Stimulated activated CD8-positive, alpha-beta memory T cell treated with anti-CD3 and anti-CD28 coated beads, Interleukin-7, amount 100 ng/mL, for 24 hours (primary cell): ENCODE results near the gene ADSS1.

Source experiments
- DNase-seq: peaks from one replicate; pipeline ENCODE4 v3.0.0-alpha.2; 2020; ENCODE audit warnings: low read depth

ADSS1 gene

DNA sequence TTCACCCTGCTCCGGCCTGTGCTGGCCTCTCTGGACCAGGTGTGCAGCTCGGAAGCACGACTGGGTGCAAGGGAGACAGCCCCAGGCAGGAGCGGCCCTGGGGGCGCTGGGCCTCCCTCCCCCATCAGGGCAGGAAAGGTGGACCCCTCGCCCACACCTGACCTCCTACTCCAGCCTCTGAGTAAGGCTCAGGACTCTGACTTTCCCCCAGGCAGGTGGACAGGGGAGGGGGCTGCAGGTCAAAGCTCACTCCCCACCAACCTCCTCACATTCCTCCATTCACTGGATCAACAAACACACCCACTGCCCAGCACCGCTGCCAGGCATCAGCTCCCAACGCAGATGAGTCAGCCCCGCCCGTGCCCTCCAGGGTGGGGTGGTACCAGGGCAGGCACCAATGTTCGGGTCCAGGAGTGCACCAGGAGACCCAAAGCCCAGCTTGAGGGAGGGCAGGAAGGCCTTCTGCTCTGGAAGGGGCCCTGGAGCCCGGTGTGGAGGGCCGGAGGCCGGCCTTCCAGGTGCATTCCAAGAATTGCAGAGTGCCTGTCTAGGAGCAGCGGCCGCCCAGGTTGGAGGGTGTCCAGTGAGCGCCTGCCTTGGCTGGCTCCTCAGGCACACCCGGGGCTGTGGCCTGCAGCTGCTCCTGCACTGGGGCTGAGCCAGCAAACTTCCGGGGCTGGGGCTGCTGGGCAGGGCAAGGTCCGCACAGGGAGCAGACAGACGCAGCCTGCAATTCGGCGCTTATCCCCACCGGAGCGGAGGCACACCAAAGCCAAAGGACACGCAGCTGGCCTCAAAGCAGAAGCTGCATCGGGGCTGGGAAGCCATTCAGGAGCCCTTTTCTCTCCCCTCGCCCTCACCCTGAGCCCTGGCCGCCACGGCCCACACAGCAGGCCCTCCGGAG, 36.2 kb upstream of the ADSS1 start:
- DNase-seq = no peak

DNA sequence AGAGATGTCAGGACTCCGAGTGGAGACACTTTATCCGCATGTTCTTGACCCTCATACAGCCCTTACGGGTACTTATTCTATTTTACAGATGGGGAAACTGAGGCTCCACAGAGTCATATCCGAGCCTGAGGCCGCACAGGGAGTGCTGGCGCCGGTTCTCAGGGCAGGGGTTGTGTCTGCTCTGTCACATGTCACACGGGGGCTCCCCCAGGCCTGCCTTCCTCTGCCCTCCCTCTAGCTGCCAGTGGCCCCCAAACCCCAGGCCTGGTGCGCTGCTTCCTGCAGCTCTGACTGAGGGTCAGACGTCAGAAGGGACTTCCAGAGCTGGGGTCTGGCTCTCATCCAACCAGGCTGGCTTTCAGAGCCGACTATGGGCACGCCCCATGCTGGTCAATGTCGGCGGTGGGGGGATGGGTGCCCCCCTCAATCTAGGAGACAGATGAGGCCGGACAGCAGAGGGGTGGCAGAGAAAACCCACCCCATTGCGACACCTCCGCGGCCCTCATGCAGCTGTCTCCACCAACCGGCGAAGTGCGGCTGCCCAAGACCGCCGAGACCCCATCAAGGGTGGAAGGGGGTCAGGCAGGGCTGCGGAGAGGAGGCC, 35.4 kb upstream of the ADSS1 start:
- DNase-seq = no peak

DNA sequence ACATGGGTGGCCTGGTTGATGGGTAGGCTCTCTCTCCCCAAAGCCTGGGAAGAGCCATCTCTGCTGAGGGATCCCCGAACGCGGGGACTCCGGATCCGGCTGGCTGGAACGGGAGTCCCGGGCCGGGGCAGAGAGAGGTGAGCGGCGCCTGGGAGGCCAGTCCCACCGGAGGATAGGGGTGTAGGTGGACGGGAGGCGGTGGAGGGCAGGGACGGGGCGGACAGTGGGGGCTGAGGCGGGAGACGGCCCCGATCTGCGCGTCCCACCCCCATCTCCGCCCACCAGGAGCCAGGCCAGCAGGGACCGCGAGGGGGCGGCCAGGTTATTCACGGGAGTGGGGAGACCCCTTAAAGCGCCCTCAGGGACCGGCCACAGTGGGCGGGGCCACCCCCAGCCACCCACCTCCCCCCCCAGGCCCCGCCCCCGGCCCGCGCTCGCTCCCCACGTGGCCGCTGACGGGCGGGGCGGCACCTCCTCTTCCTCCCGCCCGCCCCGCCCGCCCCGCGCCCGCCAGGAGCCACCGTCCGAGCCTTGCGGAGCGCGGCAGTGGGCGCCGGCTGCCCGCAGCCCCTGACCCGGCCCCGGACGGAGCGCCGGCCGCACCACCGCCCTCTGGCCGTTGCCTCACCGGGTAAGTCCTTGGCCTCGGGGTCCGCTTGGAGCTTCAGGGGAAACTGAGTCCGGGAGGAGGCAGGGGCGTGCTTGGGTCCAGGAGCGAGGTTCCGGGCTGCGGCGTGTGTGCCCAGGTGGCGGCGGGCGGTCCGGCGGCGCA, 34.7 kb upstream of the ADSS1 start, which contains the start of gene INF2:
Gene INF2, plus strand, starts transcription at position 510 of the 772 bp plus-strand sequence. CDS start 11,748 bp downstream, outside the sequence.
- no peak for DNase-seq

GRCh38 chr14:104689881-104690711, 33.9 kb upstream of the ADSS1 start:
- no peak for DNase-seq

GRCh38 chr14:104690861-104691455, 33.1 kb upstream of the ADSS1 start:
- DNase-seq = no peak

- DNase-seq = no peak
Observed at GRCh38 chr14:104691546-104692260, 32.3 kb upstream of the ADSS1 start.

DNA sequence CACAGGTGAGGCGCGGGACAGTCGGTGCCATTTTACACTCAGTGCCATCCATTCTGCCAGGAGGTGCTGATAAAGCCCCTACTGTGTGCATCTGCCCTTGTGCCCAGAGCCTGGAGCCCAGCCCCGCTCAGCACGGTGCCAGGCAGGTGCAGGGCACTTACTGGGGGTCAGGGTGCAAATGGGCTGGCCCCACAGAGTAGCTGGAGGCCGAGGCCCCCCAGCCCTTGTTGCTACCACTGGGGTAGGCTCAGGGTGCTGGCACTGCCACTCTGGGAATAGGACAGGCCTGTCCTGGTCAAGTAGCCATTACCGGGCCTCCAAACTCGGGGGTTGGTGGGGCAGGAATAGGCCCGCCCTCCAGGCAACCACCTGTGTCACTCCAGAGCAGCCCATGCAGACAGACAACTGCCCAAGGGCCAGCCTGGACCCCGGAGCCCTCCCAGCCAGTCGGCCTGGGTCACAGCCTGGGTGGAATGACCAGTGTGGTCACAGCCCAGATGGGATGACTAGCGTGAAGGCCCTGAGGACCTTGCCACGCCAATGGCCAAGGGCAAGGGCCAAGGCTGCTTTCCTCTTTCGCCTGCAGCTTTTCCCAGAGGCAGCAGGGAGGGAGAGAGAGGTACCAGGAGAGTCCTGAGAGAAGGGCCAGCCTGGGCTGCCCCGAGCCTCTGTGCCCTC, 31.6 kb upstream of the ADSS1 start:
- DNase-seq = no peak

GRCh38 chr14:104692939-104693315, 31.1 kb upstream of the ADSS1 start:
- DNase-seq = no peak

DNA sequence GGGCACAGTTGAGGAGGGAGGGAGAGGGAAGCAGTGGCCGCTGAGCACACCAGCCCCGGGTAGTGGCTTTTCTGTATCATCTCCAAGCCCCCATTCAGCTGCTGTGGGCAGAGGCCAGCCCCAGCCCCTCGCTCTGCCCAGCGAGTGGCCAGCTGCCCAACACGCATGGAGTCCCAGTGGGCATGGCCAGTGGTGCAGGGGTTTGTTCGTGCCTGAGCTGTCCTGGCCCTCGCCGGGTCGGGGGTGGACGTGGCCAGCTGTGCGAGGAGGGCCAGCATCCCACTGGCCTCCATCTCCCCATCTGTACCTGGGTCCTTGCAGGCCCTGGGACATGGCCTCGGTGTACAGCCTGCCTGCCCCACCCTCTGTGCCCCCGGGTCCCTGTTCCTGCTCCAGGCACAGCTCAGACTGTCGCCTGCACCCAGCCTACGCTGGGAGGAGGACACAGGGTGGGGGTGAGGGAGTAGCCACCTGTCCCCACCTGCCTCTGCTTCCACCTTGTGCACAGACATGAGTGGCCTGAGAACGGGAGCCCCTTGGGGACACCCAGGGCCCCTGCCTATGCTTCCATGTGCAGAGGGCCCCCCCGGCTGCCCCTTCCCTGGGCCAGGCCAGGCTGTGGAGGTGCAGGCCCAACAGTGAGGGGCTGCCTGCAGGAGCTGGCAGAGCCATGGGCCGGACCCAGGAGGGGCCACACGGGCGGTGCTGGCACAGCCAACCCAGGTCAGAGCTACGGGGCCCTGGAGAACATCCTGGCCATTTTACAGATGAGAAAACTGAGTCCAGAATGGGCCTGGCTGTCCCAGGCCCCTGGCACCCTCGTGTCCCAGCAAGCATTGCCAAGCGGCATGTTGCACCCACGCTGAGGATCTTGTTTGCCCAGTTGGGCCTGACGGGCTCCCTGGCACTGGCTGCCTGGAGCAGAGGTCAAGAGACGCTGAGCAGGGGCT, 30.3 kb upstream of the ADSS1 start:
- no peak for DNase-seq

- DNase-seq = no peak
Observed at GRCh38 chr14:104694475-104694950, 29.5 kb upstream of the ADSS1 start.

DNA sequence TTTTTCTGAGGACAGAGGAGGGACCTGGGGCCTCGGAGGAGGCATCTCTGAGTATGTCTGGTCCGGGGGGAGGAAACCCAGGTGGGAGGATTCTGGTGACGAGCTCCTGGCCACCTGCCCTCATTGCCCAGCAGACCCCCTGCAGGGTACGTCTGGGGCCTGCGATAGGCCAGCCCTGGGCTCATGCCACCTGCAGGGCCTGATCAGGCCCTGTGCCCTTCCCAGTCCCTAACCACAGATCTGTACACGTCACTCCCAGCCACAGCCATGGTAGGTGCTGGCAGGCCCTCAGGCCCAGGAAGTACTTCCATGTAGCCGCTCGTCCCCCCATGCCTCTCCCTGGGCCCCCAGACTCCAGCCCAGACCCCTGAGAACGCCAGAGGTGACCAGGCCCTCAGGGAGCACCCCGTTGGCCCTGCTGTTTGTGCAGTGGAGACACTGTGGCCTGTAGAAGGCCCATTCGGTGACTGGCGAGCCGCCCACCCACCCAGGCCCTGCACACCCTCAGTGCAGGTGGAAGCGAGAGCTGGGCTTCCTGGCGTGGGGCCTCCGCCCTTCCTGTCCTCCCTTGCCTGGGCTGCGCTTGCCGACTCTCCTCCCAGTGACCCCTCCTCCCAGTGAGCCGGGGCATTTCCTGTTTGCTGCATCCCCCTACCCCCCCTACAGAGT, 28.9 kb upstream of the ADSS1 start:
- DNase-seq = no peak

DNA sequence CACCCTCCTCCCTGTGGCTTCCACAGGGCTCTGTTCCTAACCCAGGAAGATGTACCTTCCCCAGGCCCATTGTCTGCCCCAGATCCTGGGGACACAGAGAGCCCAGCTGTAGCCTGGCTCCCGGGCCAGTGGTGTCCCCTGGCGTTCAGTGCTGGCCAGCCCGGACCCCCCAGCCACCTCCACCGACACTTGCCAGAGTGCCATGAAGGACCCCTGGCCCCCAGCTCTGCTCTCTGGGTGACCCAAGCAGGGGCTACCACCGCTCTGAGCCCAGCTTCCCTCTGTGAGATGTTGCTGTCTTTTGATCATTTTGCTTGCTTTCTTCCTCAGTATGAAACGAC, 28.4 kb upstream of the ADSS1 start:
- DNase-seq = no peak

- DNase-seq = no peak
Observed at GRCh38 chr14:104696671-104697316, 27.2 kb upstream of the ADSS1 start.

DNA sequence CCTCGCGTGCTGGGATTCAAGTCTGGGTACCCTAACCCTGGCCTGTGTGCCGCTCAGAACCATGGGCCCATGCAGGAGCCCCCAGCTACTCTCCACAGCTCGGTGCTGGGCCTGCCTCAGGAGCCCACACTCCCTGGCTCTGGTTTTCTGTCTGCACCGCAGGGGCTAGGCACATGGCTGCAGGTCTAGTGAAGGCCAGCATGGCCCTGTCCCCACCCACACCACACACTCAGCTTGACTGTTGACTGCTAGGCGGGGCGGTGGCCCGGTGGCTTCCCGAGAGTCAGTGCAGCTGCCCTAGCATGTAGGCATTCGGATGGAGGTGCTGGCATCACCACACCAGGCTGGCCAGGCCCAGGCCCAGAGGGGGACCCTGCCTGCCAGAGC, 26.7 kb upstream of the ADSS1 start:
- no peak for DNase-seq

DNA sequence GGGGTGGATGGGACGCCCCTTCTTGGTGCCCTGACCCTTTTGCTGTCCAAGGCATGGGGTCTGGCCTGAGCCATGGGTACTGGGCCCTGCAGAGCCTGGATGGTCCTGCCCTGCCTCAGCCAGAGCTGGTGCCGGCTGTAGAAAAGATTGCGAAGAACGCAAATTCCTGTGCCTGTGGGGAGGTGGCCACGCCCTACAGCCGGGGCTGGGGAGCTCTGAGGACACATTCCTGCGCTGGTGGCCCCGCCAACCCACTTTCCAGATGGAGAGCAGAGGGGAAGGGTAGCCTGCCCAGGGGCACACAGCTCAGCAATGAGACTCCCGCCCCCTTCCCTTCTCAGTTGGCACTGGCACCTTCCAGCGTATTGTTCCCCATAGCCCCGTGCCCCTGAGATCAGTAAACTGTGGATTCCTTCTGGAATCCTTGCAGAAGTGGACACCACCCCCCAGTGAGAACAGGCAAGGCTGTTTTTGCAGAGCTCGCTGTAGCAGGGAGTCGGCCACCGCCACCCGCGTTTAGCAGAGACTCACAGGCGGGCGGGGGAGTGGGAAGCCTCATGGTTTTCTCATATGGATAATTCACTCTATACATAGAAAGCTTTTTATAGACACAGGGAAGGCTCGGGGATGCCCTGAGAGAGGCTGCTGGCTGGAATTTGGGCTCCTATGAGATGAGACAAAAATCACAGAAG, 26.0 kb upstream of the ADSS1 start:
- no peak for DNase-seq

DNA sequence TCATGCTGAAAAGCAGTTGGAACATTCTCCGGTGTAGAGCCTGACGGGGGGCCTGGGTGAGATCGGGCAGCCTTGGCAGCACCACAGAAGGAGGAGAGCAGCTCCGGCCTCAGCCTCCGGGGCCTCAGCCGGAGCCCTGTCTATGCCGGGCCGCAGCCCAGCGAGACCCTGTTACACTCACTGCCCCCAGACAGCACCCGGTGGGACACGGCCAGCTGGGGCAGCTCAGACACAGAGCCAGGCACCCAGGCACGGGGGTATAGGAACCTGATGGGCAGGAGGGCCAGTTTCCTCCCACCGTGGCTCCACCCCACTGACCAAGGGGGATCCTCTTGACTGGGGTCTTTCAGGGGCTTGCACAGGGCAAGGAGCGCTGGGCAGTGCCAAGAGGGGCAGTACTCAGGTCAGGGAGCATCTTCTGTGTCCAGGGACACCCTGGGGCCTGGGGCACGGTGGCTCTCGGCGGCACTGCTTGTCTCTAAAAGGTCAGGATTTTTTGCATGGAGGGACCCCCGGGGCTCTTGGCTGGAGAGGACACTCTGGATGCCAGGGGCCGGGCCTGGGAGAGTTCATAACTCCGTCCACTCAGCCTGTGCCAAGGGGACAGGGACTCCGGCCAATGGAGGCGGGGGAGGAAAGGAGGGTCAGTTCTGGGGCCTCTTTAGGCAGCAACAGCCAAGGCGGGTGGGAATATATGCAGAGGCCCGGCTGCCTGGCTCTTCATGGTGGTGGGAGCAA, 25.2 kb upstream of the ADSS1 start:
- DNase-seq = no peak

DNA sequence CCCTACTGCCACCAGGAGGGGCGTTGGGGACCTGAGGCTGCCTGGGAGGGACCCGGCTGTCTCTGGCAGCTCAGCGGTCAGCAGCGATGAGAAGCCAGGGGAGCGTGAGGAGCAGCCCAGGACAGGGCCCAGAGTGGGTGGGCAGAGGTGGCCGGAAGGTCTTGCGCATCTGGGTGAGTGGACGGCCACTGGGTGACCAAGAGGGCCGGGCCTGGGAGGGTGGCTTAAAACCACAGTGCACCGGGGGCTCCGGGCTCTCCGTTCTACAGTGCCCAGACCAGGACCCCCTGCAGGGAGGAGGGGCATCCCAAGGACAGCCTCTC, 24.6 kb upstream of the ADSS1 start:
- no peak for DNase-seq
